ENCODE data around the gene SUB1. TPM values are rescaled to one million over a fixed set of nuclear protein-coding genes. Genes with fewer than 3 reads are reported as not detected.

The SUB1 gene
- polyA plus RNA-seq, 1 experiment = 367 TPM

GRCh38 chr5:32612134-32612888, 27.0 kb downstream of the SUB1 start:
- no peak for TF ChIP-seq CTCF (IDR thresholded peaks at IDR 0.05; ENCODE audit: low read depth, low read length)
- no peaks in the 10 kb centered on the region for H3K27me3 ChIP-seq (ENCODE audit: control insufficient read depth, insufficient read depth, low read length)
- H3K9me3 ChIP-seq (ENCODE audit: control insufficient read depth, insufficient read depth, low read length) = no peaks in the 10 kb centered on the region
- ChIA-PET CTCF (interaction anchor here (0.6 to 1.6 kb wide), 7 partner anchors 12 to 380 kb away, joined by 3 to 12 read pairs (median 5); no protein-coding TSS in a partner anchor), POLR2A (no interaction called here)
- no peak overlapping the region for H3K4me3 ChIP-seq (ENCODE audit: low read depth, low read length)
- no peak overlapping the region for H3K27ac ChIP-seq (ENCODE audit: low read depth, low read length)
- no peak for DNase-seq (ENCODE audit: low read depth, low spot score)

GRCh38 chr5:32613050-32613672, 27.8 kb downstream of the SUB1 start:
- Histone ChIP-seq H3K9me3 (ENCODE audit: control insufficient read depth, insufficient read depth, low read length) (no peaks in the 10 kb centered on the region), H3K27ac (ENCODE audit: low read depth, low read length) (no peak overlapping the region), H3K27me3 (ENCODE audit: control insufficient read depth, insufficient read depth, low read length) (no peaks in the 10 kb centered on the region), H3K4me3 (ENCODE audit: low read depth, low read length) (no peak overlapping the region)
- ChIA-PET POLR2A (no interaction called here), CTCF (interaction anchor here (0.6 to 1.6 kb wide), 14 partner anchors 12 to 616 kb away, joined by 3 to 12 read pairs (median 5); no protein-coding TSS in a partner anchor)
- peak; percentile 96 for TF ChIP-seq CTCF (IDR thresholded peaks at IDR 0.05; ENCODE audit: low read depth, low read length)
- DNase-seq (ENCODE audit: low read depth, low spot score) = peak; percentile 44

- no peak overlapping the region for H3K27ac ChIP-seq (ENCODE audit: low read depth, low read length)
- H3K27me3 ChIP-seq (ENCODE audit: control insufficient read depth, insufficient read depth, low read length) = no peaks in the 10 kb centered on the region
- no peak for TF ChIP-seq CTCF (IDR thresholded peaks at IDR 0.05; ENCODE audit: low read depth, low read length)
- ChIA-PET CTCF (interaction anchor here (1.0 kb wide), 1 partner anchor 126 kb away, joined by 4 read pairs; no protein-coding TSS in a partner anchor), POLR2A (no interaction called here)
- no peak overlapping the region for H3K4me3 ChIP-seq (ENCODE audit: low read depth, low read length)
- H3K9me3 ChIP-seq (ENCODE audit: control insufficient read depth, insufficient read depth, low read length) = no peaks in the 10 kb centered on the region
- no peak for DNase-seq (ENCODE audit: low read depth, low spot score)
These were observed 29.9 kb downstream of the SUB1 start for GRCh38 chr5:32615236-32615635.

- ChIA-PET CTCF (interaction anchor here (0.6 to 1.3 kb wide), 2 partner anchors 130 to 523 kb away, joined by 4 to 6 read pairs; no protein-coding TSS in a partner anchor), POLR2A (no interaction called here)
- Histone ChIP-seq H3K9me3 (ENCODE audit: control insufficient read depth, insufficient read depth, low read length) (no peaks in the 10 kb centered on the region), H3K4me3 (ENCODE audit: low read depth, low read length) (no peak overlapping the region), H3K27me3 (ENCODE audit: control insufficient read depth, insufficient read depth, low read length) (no peaks in the 10 kb centered on the region), H3K27ac (ENCODE audit: low read depth, low read length) (no peak overlapping the region)
- no peak for DNase-seq (ENCODE audit: low read depth, low spot score)
- TF ChIP-seq CTCF (IDR thresholded peaks at IDR 0.05; ENCODE audit: low read depth, low read length) = no peak
These were observed 33.6 kb downstream of the SUB1 start for GRCh38 chr5:32618962-32619361.

- no peak for TF ChIP-seq CTCF (IDR thresholded peaks at IDR 0.05; ENCODE audit: low read depth, low read length)
- CTCF ChIA-PET = no interaction called here
- DNase-seq (ENCODE audit: low read depth, low spot score) = no peak
- no peak overlapping the region for H3K4me3 ChIP-seq (ENCODE audit: low read depth, low read length)
- H3K27ac ChIP-seq (ENCODE audit: low read depth, low read length) = no peak overlapping the region
- no peaks in the 10 kb centered on the region for H3K27me3 ChIP-seq (ENCODE audit: control insufficient read depth, insufficient read depth, low read length)
- H3K9me3 ChIP-seq (ENCODE audit: control insufficient read depth, insufficient read depth, low read length) = no peaks in the 10 kb centered on the region
- POLR2A ChIA-PET = no interaction called here
These were observed 35.9 kb downstream of the SUB1 start for GRCh38 chr5:32621256-32621655.

Measured in AG04450 (cell line).